PFSK-1 (cell line): Measurements from ENCODE around the gene CEP63.

Experiments used
- FOXP2 ChIP-seq: optimal IDR thresholded peaks from 2 replicates; pipeline ENCODE3; 2011; ENCODE audit warnings: borderline replicate concordance, control low read depth, inconsistent platforms; ENCODE audit not compliant: insufficient read depth; ENCODE audit errors: extremely low read length, extremely low read depth
- POLR2AphosphoS5 ChIP-seq: IDR thresholded peaks from 2 replicates; pipeline ENCODE4 v1.6.1; 2012; ENCODE audit warnings: low read depth, mild to moderate bottlenecking, control low read depth, low read length, moderate library complexity
- SIN3A ChIP-seq: IDR thresholded peaks from 2 replicates; pipeline ENCODE4 v1.6.1; 2012; ENCODE audit warnings: mild to moderate bottlenecking, low read length, moderate library complexity, borderline replicate concordance; ENCODE audit not compliant: insufficient read depth
- TAF1 ChIP-seq: IDR thresholded peaks from 2 replicates; pipeline ENCODE4 v1.6.1; 2012; ENCODE audit warnings: low read length, control low read depth, borderline replicate concordance; ENCODE audit not compliant: insufficient read depth
- TF ChIP-seq, protein P1 (sequence below), 2 experiments: IDR thresholded peaks; 2 replicates each; pipeline versions ENCODE4 v1.6.1 to v1.8.0; 2011 to 2012; ENCODE audit warnings: low read depth in 2 of 2, low read length in 2 of 2, control low read depth in 1 of 2, inconsistent platforms in 1 of 2, mild to moderate bottlenecking in 1 of 2, moderate library complexity in 1 of 2; ENCODE audit not compliant: insufficient read depth in 1 of 2

Gene CEP63

GRCh38 chr3:134445095-134445494 lies 40.8 kb upstream of the CEP63 start:
- TF ChIP-seq TAF1 (no peak), POLR2AphosphoS5 (no peak), SIN3A (no peak), FOXP2 (no peak)

- TF ChIP-seq, protein P1, sequence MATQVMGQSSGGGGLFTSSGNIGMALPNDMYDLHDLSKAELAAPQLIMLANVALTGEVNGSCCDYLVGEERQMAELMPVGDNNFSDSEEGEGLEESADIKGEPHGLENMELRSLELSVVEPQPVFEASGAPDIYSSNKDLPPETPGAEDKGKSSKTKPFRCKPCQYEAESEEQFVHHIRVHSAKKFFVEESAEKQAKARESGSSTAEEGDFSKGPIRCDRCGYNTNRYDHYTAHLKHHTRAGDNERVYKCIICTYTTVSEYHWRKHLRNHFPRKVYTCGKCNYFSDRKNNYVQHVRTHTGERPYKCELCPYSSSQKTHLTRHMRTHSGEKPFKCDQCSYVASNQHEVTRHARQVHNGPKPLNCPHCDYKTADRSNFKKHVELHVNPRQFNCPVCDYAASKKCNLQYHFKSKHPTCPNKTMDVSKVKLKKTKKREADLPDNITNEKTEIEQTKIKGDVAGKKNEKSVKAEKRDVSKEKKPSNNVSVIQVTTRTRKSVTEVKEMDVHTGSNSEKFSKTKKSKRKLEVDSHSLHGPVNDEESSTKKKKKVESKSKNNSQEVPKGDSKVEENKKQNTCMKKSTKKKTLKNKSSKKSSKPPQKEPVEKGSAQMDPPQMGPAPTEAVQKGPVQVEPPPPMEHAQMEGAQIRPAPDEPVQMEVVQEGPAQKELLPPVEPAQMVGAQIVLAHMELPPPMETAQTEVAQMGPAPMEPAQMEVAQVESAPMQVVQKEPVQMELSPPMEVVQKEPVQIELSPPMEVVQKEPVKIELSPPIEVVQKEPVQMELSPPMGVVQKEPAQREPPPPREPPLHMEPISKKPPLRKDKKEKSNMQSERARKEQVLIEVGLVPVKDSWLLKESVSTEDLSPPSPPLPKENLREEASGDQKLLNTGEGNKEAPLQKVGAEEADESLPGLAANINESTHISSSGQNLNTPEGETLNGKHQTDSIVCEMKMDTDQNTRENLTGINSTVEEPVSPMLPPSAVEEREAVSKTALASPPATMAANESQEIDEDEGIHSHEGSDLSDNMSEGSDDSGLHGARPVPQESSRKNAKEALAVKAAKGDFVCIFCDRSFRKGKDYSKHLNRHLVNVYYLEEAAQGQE (IDR thresholded peaks at IDR 0.05; ENCODE audit: insufficient read depth in 1 of 2, low read depth in 2 of 2, low read length in 2 of 2), result no peak
- TF ChIP-seq TAF1, result no peak
- TF ChIP-seq SIN3A, result no peak
- no peak for TF ChIP-seq FOXP2
- TF ChIP-seq POLR2AphosphoS5, result no peak
Observed at GRCh38 chr3:134445636-134446035, 40.2 kb upstream of the CEP63 start.

DNA sequence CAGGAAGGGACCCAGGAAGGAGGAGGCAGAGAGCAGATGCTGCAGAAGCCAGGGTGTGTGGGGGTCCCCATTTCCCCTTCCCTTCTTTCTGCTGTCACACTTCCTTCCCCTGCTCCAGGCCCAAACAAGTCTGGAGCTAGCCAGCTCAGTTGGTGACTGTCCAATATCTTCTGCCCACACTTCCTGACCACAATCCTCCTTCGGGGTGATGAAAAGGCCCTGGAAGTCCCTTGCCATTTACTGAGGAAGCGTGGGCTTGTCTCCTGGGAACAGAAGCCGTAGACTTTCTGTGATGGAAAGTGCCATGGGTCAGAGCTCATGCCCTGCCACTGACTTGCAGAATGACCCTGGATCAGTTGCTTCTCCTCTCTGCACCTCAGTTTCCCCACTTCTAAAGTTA lies 39.1 kb upstream of the CEP63 start:
- TF ChIP-seq POLR2AphosphoS5, result no peak
- TF ChIP-seq, protein P1 (IDR thresholded peaks at IDR 0.05; ENCODE audit: insufficient read depth in 1 of 2, low read depth in 2 of 2, low read length in 2 of 2), result no peak
- TF ChIP-seq TAF1, result no peak
- TF ChIP-seq SIN3A, result no peak
- TF ChIP-seq FOXP2, result no peak

GRCh38 chr3:134447351-134447750 lies 38.5 kb upstream of the CEP63 start:
- TF ChIP-seq TAF1, result no peak
- TF ChIP-seq, protein P1 (IDR thresholded peaks at IDR 0.05; ENCODE audit: insufficient read depth in 1 of 2, low read depth in 2 of 2, low read length in 2 of 2), result no peak
- TF ChIP-seq SIN3A, result no peak
- no peak for TF ChIP-seq POLR2AphosphoS5
- TF ChIP-seq FOXP2, result no peak

- TF ChIP-seq FOXP2 (no peak), TAF1 (no peak), POLR2AphosphoS5 (no peak), SIN3A (no peak)
- TF ChIP-seq, protein P1 (IDR thresholded peaks at IDR 0.05; ENCODE audit: insufficient read depth in 1 of 2, low read depth in 2 of 2, low read length in 2 of 2), result no peak
Observed at GRCh38 chr3:134448664-134449063, 37.2 kb upstream of the CEP63 start.
